GM21381 (cell line): ENCODE results near the gene WIZ.
A peak's percentile ranks its signal among the peaks of the same experiment; 100 is the strongest.
"Not testable (repeated sequence)": the region's sequence is repeated elsewhere in the genome, so short reads cannot be mapped to it uniquely, and the experiment has no call there.

ENCODE experiments used
- ATAC-seq: cut with Tn5 transposase; IDR thresholded peaks from one replicate; pipeline ENCODE4 v1.9.1; 2021; ENCODE audit warnings: mild to moderate bottlenecking, moderate library complexity; ENCODE audit not compliant: unreplicated experiment

Gene WIZ, protein sequence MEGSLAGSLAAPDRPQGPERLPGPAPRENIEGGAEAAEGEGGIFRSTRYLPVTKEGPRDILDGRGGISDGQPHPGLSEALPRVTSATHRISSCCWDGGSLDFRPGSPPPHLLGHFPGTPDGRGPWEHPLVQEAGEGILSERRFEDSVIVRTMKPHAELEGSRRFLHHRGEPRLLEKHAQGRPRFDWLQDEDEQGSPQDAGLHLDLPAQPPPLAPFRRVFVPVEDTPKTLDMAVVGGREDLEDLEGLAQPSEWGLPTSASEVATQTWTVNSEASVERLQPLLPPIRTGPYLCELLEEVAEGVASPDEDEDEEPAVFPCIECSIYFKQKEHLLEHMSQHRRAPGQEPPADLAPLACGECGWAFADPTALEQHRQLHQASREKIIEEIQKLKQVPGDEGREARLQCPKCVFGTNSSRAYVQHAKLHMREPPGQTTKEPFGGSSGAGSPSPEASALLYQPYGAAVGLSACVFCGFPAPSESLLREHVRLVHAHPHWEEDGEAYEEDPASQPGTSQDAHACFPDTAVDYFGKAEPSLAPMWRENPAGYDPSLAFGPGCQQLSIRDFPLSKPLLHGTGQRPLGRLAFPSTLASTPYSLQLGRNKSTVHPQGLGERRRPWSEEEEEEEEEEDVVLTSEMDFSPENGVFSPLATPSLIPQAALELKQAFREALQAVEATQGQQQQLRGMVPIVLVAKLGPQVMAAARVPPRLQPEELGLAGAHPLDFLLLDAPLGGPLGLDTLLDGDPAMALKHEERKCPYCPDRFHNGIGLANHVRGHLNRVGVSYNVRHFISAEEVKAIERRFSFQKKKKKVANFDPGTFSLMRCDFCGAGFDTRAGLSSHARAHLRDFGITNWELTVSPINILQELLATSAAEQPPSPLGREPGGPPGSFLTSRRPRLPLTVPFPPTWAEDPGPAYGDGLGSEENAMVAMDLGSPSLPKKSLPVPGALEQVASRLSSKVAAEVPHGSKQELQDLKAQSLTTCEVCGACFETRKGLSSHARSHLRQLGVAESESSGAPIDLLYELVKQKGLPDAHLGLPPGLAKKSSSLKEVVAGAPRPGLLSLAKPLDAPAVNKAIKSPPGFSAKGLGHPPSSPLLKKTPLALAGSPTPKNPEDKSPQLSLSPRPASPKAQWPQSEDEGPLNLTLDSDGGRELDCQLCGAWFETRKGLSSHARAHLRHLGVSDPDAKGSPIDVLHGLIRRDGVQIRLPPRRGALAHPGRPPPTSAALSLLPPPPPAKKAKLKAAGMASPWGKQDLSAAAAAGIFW (N-terminal part only)

DNA sequence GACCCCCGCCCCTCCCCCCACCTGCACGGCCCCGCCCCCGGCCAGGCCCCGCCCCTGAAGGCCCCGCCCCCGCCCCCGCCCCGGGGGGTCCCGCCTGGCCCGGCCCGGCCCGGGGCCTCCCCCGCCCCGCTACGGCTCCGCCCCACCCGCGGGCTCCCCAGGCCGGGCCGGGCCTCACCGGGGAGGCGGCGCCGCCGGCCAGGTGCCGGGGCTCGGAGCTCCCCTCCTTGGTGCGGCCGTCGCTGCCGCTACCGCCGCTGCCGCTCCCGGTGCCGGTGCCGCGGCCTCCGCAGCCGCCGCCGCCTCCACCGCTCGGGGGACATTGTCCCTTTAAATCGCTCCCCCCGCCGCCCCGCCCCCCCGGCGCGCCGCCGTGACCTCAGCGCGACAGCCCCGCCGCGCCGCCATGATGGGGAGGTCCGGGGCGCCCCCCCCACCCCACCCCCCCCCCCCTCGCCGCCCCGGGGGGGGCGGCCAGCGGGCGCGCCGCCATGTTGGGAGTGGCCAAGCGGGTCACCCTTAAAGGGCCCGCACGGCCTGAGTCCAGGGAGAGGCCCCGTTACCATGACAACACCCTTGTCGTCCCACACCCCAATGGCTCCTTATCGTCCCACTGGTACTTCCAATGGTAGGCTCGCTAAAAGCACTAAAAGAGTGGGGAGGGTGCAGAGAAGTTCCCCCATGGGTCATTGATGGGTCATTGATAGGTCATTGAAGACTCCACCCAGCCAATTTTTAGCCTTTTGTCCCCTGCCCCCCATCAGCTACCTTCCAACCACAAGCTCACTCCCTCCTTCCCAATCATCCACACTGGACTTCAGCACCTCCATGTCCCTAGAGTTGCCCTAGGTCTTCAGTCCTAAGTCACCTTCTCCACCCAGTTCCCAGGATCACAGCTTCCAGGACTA lies at the start of gene WIZ:
Gene WIZ (minus strand): TSS at position 337 of the 908 bp plus-strand sequence. CDS start 1,649 bp downstream, outside the sequence.
- peak; percentile 46 for ATAC-seq

DNA sequence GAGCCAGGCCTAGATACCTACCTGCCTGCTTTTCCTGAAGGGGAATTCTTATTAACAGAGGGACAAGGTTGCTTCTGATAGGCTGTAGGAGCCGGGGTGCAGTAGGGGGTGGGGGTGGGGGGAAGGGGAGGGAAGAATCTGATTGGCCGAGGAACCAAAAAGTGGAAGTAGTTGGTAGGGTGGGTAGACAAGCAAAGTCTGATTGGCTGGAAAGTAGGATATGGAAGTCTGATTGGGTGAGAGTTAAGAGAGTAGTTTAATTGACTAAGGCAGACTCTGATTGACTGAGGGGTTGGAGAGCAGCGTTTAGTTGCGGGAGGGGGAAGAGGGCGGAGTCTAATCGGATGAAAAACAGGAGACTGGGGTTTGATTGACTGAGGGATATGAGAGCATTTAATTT lies 49.2 kb upstream of the WIZ start:
- no peak for ATAC-seq

DNA sequence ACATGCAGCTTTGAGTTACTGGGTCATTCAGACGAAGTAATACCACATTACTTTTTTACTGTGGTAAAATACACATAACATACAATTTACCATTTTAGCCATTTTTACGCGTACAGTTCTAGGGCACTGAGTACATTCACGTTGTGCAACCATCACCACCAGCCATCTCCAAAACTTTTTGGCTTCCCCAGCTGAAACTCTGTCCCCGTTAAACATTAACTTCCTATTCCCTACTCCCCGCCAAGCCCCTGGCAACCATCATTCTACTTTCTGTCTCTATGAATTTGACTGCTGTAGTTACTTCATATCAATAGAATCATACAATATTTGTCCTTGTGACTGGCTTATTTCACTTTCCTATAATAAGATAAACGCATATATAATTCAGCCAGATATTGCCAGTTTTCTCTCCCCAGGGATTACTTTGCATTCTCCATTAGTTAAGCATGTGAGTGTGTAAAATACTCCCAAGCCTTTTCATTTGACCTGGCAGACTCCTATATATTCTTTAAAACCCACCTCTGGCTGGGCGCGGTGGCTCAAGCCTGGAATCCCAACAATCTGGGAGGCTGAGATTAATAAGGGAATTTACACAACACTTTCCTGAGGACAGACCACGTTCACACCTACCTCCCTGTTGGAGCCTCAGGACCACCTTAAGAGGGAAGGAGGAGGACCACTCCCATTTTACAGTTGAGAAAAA lies 48.6 kb upstream of the WIZ start:
- ATAC-seq, result no peak

DNA sequence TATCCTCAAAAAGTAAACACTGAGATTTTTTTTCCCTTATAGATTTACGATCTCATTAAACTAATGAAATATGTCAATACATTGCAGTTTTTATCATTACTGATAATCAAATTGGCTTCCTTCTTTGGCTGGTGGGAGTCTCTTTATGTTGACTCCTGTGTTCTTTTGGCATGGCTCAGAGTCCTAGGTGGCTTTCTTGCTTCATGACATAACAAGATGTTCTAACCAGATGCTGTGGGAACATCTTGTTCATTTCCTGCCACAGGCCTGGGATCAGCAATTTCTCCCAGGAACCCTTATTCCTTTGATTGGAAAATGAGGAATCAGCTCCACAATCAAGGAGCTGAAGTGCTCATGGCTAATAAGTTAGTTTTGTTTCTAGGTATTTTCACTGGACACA lies 45.4 kb upstream of the WIZ start:
- ATAC-seq, result no peak

DNA sequence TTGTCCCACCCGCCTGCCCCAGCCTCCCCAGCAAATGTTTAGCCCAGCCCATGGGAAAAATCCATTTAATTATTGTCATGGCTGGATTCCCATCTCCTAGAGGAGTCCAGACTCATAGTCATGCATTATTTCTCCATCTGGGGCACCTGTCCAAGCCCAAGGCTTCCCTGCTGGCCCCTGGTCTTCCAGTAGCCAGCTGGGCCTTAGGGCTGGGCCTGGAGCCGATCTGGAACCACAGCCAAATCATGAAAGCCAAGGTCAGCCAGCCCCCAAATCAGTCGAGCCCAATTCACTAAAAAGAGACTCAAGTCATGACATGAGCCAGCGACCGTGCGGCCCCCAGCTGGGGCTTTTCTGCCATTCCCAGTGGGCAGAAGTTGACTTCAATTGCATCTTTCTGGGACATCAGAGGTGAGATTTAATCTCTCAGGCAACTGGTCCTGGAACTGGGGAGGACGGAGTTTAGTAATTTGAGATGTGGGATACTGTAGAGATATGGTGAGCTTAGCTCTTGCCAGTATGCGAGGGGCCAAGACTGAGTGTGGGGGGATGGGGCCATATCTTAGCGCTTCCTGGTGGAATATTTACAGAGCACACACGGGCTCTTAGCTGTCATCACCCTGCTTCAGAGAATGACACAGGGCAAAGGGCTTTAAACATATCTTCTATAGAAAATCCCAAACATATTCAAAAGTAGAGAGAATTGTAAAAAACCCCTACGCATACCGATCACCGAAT lies 38.9 kb upstream of the WIZ start:
- ATAC-seq, result no peak

DNA sequence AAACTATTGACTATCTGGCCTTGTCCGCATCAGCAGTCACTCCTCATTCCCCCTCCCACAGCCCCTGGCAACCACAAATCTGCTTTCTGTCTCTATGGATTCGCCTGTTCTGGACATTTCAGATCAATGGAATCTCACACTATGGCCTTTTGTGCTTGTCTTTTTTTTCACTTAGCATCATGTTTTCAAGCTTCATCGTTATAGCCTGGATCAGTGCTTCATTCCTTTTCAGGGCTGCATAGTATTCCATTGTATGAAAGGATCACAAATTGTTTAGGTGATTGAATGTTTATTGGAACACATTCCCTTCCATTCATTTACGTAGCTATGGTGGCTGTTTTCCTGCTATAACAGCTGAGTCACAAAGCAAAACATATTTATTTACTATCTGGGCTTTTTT lies 37.3 kb upstream of the WIZ start:
- no peak for ATAC-seq

DNA sequence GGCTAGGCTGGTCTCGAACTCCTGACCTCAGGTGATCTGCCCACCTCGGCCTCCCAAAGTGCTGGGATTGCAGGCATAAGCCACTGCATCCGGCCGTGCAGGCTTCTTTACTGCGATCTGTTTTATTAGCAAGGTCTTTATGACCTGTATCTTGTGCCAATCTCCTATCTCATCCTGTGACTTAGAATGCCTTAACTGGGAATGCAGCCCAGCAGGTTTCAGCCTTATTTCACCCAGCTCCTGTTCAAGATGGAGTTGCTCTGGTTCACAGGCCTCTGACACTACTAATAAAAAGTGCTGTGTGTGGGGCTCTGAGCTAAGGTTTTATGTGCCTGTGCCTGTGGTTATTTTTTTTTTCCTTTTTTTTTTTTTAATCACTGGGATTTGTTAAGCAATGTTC lies 36.0 kb upstream of the WIZ start:
- not testable (repeated sequence) for ATAC-seq

DNA sequence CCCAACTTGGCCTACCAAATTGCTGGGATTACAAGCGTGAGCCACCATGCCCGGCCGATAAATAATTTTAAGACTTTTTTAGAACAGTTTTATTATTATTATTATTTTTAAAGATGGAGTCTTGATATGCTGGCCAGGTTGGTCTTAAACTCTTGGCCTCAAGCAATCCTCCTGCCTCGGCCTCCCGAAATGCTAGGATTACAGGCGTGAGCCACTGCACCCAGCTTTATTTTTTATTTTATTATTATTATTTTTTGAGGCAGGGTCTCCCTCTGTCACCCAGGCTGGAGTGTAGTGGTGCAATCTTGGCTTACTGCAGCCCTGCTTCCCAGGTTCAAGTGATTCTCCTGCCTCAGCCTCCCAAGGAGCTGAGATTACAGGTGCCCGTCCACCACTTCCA lies 31.2 kb upstream of the WIZ start:
- not testable (repeated sequence) for ATAC-seq

DNA sequence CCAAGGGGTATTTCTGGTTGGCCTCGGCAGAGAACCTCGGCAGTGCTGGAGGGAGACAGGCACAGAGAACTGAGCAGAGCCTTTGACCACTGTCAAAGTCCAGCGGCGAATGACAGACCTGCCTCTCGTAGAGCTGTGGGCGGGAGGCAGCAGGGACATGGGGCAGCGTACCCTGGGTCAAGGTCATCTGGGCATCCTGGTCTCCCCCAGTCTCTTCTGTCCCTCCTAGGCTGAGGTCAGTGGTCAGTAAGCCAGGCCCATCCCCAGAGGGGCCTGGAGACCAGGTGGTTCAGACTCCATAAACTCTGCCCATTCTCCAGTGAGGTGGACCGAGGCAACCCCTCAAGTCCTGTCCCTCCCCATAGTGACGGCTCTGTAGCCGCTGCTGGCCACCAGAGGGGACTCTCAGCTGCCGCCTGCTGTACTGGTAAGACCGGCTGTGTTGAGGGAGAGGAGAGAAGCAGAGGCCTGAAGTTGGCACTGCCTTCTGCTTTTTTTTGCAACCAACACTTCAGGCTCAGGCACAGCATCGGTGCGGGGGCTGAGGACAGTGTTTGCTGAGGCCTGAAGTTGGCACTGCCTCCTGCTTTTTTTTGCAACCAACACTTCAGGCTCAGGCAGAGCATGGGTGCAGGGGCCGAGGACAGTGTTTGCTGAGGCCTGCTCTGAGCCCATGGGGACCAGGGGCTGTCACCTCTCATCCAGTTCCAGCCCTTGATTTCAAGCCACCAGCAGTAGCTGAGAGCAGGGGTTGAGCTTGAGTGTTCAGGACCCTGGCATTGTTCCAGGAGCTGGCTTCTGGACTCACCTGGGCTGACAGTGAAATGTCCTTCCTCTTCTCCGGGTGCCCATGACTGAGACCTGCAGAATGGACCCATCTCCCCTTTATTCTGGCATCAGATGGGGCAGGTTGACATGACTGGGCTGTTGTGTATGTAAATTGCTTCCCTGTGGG lies 29.9 kb upstream of the WIZ start, which contains the start of gene PGLYRP2:
Gene PGLYRP2 (minus strand): TSS at position 111 of the 955 bp plus-strand sequence. CDS start 130 bp downstream, outside the sequence.
- ATAC-seq, result no peak

DNA sequence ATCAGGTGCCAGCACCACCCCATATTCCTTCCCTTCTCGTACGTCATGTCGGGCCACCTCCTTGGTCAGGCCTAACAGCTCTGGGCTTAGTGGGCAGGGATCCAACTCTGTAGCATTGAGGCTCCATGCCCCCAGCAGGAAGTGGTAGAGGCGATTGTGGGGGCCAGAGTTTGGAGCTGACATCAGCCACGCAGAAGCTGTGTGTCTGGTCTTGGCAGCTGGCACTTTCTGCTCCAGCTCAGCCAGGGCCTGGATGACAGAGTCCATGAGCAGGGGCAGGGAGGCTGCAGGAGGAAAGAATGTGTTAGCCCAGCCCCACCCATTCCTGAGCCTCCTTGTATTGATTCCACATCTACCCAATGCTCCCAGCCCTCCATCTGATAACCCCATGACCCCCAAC lies 26.6 kb upstream of the WIZ start:
- ATAC-seq, result no peak

DNA sequence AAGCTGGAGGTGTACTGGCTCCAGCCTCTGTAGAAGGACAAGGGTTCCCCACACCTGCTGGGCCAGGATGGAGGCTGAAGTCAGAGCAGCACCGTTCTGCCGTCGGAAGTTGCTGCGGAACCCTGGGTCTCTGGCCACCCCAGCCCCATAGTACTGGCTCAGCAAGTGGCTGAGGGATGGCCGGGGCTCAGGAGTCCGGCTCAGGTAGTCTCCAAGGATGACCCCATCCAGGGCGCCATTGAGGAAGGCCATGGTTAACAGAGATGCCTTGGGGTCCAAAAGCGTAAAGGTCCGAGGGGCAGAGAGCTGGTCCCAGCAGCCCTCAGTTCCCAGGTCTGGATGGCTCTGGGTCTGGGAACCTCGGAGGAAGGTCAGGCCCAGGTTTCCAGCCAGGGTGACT lies 25.9 kb upstream of the WIZ start:
- no peak for ATAC-seq

DNA sequence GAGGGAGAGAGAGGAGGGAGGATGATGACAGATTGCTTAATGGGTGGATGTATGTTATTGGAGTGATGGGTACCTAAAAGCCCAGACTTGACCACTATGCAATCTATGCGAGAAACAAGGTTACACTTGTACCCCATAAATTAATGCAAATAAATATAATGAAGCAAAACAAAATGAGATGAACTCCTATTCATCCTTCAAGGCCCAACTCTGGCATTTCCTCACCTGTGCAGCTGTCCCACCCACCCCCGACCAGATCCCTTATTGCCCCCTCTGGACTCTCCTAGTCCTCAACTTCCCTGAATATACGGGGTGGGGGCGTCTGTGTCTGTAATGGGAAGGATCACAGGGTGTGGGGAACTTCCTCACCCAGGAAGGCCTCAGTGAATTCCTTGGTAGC lies 25.4 kb upstream of the WIZ start:
- ATAC-seq, result no peak

DNA sequence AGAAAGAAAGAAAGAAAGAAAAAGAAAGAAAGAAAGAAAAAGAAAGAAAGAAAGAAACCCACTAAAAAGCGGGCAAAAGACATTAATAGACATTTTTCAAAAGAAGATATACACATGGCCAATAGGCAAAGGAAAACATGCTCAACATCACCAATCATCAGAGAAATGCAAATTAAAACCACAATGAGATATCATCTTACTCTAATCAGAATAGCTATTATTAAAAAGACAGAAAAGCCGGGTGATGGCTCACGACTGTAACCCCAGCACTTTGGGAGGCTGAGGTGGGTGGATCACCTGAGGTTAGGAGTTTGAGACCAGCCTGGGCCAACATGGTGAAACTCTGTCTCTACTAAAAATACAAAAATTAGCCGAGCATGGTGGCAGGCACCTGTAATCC lies 24.1 kb upstream of the WIZ start:
- not testable (repeated sequence) for ATAC-seq

DNA sequence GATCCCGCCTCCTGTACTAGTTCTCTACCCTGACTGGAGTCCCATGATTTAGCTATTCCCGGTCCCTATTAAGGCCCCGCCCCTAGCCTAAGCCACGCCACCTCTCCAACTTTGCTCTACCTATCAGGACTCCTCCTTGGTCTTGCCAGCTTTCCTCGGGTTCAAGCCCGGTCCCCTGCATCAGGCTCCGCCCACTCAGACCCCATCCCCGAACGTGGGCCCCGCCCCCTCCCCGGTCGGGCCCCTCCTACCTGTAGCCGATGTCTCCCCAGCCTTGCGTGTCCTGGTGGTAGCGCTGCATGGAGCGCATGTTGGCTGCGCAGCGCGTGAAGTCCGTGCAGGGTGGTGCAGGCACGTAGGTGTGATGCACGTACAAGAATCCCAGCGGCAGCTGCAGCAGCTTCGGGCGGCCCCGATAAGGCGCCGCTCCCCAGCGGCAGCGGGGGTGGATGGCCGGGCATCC lies 21.9 kb upstream of the WIZ start:
- ATAC-seq, result no peak

DNA sequence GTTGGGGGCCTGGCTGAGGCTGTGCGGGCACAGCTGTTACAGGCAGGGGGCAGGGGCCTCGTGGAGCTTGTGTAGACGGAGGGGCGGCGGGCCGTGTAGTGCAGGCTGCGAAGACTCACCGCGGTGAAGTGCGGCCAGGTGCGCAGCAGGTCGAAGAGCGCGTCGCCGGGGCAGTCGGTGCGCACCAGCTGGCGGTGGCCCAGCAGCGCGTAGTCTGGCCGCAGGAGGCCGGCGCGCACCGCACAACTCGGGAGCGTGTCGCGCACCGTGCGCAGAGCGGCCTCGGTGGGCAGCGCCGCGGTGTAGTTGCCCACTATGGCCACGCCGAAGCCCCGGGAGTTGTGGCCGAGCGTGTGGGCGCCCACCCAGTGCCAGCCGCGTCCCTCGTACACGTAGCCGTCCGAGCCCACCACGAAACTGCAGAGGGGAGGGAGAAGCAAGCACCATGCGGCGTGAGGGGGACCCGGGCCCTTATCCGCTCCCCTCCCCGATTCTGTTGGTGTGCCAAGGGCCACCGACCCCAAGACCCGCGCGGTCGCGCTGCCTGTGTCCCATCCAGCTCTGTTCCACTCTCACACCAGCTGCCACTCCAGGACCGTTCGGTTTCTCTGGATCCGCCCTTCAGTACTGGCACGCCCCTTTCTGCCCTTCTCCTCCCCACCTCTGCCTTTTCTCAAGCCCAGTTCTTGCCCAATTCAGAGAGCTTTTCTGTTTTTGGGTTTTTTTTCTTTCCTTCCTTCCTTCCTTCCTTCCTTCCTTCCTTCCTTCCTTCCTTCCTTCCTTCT lies 19.9 kb upstream of the WIZ start:
- no peak for ATAC-seq

DNA sequence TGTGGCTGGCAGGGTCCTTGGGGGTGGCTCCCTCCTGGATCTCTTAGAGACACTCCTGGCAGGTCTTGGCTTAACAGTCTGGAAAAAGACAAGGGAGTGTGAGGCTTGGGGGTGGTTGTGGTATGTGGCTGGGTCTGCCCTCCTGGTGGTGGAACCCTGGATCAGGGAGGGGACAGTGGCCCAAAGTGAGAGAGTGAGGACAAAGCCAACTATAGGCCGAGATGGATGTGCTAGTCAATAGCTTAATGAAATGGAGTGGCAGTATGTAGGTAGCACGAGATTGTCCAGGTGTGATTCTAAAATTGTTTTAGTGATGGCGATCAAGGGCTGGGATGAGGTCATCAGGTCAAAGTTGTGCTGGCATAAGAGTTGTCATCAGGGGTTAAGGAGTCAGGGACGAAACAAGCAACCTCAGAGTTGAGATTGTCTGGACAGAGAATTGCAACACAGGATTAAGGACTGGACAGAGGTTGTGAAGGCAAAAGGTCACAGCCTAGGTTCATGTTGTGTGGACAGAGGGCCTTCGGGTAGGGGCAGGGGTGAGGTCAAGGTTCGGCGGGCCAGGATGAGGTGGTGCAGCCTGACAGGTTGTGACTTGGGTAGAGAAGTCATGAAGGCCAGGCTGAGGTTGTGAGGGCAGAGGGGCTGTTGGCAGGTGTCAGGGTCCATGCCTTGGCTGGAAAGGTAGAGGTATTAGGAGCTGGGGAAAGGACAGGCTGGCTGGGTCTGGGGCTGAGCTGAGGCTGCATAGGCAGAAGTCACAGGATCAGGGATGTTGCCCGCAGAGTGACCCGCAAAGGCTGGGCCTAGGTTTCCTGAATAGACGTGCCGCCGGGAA lies 19.1 kb upstream of the WIZ start:
- no peak for ATAC-seq
